ENCODE data around the gene TLCD5. TPM values are rescaled to one million over a fixed set of nuclear protein-coding genes. Genes with fewer than 3 reads are reported as not detected.

The TLCD5 gene
- polyA plus RNA-seq, 3 donors from 2014 or later, result not detected

DNA sequence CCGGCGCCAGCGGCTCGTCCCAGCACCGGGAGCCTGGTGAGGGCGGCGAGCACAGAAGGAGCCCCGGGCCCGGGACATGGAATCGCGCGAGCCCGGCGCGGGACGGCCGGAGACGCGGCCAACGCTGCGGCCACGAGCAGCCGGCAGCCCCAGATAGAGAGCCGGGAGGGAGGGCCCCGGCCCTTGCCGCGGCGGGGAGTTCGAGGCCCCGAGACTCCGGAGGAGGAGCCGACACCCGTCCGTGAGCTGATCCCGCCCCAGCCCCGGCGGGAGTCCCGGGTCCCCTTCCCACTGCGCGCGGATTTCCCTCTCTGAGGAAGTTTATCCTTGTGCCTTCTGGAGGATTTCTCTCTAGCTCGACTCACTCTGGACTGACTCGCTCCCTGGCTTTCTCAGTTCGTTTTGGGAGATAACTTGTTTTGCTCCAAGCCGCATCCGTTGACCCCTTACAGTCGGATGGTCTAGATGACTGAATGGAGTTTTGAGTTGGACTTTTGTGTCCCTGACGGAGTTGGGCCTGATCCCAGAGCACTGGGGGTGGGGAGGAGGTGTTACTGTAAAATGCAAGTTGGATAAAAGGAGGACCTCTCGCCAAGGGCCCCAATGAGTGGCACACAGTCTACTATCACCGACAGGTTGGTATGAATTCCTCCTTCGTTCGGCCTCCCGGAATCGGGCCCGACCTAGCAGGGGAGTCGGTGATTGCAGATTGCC, 11.7 kb downstream of the TLCD5 start:
- Mint-ChIP-seq H3K27ac (peak overlapping the region; percentile 14 to 87 (median 76)), H3K36me3 (peaks cover 0 to 6% (median 4%) of the 10 kb centered on the region in 3 donors), H3K4me3 (peak overlapping the region; percentile 90 to 97 (median 91)), H3K4me1 (peaks cover 29 to 51% of the 10 kb centered on the region in 2 donors), H3K27me3 (ENCODE audit: low read depth in 3 of 3) (peaks cover 22 to 26% (median 23%) of the 10 kb centered on the region in 3 donors), H3K9me3 (peaks cover 0 to 1% (median 0%) of the 10 kb centered on the region in 6 donors)
- no peak for DNase-seq

DNA sequence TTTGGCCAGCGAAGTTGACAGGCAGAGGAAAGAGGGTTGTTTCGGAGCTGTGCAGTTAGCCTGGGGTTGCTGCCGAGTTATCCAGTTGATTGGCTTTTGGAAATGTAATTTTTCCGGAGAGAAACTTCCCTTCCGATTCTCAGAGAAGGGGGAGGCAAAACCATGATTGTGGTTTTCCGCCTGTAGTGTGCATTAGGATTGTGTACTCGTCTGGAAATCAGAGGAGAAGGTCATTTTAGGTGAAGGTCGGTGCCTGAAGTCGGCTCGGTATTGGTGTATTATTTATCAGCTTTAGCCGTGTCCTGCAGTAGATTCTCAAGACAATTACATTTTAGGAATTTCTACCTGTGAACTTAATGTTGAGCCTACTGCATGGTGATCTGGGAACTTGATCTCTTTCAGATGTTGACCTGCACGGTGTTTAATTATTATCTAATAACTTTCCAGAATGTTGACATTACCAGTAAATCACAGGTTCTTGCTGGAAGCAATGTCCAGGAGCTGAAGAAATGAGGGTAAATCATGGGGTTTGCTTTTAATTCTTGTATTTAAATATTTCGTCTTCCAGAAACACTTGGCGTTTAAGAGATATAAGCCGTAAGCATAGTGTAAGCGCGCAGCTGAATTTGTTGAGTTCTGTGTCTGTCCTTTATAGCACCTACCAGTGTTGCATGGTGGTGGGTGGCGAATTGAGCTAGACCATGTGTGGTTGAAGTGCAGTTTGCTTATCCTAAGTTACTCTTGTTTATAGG, 12.4 kb downstream of the TLCD5 start:
- Mint-ChIP-seq H3K27ac (peak overlapping the region in 3 of 6 donors; percentile 69 to 87 (median 85)), H3K9me3 (peaks cover 0 to 1% (median 0%) of the 10 kb centered on the region in 6 donors), H3K4me1 (peaks cover 29 to 58% of the 10 kb centered on the region in 2 donors), H3K36me3 (peaks cover 4 to 6% (median 5%) of the 10 kb centered on the region in 3 donors), H3K4me3 (peak overlapping the region; percentile 90 to 97 (median 91)), H3K27me3 (ENCODE audit: low read depth in 3 of 3) (peaks cover 19 to 33% (median 29%) of the 10 kb centered on the region in 3 donors)
- no peak for DNase-seq

DNA sequence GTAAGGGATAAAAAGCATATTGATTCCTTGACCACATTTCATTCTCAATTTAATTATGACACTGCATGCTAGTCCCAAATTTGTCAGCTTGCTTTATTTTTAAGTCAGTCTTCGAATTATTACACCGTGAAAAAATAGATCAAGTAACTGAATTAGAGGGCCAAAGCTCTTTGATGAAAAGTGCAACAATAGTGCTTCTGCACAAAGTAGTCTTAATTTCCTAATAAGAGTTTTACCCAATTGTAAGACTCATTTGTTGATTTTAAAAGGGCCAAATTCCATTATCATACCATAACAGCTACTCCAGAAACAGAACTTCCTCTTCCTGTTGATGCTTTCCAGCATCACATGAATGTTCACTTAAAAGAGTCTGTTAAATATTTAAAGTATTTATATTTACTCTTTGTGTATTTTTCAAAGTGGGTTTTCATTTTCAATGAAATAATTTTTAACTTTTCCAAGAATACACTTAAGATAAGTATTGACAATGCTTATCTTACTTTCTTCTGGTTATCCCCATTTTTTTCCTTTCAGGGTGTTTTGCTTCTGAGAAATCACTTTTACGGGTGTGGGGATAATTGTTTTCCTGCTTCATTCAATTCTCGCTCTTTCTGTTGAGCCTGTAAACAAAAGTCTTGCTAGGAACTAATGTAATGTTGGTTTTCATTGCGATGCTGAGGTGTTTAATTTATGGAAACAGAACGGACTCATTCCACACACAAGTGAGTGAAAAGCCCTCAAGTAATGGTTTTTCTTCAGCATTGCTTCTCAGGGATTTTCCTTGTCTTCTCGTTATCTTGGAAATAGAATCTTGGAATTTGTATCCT, 13.2 kb downstream of the TLCD5 start:
- Mint-ChIP-seq H3K4me1 (peaks cover 29 to 59% of the 10 kb centered on the region in 2 donors), H3K4me3 (peak overlapping the region; percentile 90 to 97 (median 91)), H3K9me3 (peaks cover 0 to 1% (median 0%) of the 10 kb centered on the region in 6 donors), H3K36me3 (peaks cover 3 to 5% (median 4%) of the 10 kb centered on the region in 3 donors), H3K27me3 (ENCODE audit: low read depth in 3 of 3) (peaks cover 18 to 33% (median 30%) of the 10 kb centered on the region in 3 donors), H3K27ac (peak overlapping the region in 1 of 6 donors; percentile 57)
- no peak for DNase-seq

DNA sequence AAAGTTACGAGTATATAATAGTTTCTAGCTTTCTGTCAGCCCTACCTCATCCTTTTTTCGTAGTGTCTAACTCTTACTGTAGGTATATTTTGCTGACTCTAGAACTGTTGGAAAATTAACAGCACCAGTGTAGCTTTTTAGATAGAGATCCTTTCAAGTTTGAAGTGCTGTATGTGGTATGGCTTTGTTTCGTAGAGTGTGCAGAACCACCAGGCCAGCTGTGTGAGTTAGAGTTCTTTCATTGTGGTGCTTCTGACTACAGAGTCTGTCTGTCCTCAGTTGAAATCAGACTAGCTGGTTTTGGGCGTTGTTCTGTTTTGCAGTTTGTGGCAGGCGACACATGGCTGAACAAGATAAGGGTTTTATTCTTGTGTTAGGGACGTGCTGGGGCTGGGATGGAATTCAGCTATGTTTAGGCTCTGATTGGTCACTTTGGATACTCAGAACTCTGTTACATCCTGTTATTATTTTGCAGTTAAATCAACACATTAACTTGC, 14.3 kb downstream of the TLCD5 start:
- H3K27ac Mint-ChIP-seq, result no peak overlapping the region
- peak overlapping the region; percentile 4 to 55 (median 12) for H3K4me3 Mint-ChIP-seq
- peaks cover 38 to 69% of the 10 kb centered on the region in 2 donors for H3K4me1 Mint-ChIP-seq
- DNase-seq, result no peak
- peaks cover 3 to 5% (median 4%) of the 10 kb centered on the region in 3 donors for H3K36me3 Mint-ChIP-seq
- peaks cover 0 to 1% (median 0%) of the 10 kb centered on the region in 6 donors for H3K9me3 Mint-ChIP-seq
- peaks cover 27 to 35% (median 33%) of the 10 kb centered on the region in 3 donors for H3K27me3 Mint-ChIP-seq (ENCODE audit: low read depth in 3 of 3)

DNA sequence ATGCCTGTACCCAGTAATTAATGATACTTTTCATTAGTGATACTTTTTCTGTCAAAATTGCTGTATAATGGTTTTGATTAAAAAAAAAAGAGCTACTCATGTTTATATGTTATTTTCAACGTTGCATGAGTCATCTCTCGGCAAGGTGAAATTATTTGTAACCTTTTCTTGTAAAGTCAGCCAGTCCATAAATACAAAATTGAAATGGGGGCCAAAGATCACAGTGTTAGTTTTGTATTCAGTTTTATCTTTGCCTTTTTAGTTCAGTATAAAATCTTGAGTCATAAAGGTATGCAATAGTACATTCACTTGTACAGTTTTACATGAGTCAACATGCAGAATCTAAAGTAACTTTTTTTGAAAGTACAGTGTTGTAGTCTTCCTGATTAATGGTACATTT, 15.4 kb downstream of the TLCD5 start:
- Mint-ChIP-seq H3K4me1 (peaks cover 42 to 72% of the 10 kb centered on the region in 2 donors), H3K9me3 (peaks cover 0 to 1% (median 0%) of the 10 kb centered on the region in 6 donors), H3K27me3 (ENCODE audit: low read depth in 3 of 3) (peaks cover 29 to 36% (median 35%) of the 10 kb centered on the region in 3 donors), H3K36me3 (peaks cover 3 to 5% (median 4%) of the 10 kb centered on the region in 3 donors), H3K27ac (no peak overlapping the region), H3K4me3 (peak overlapping the region in 1 of 5 donors; percentile 8)
- DNase-seq, result no peak

DNA sequence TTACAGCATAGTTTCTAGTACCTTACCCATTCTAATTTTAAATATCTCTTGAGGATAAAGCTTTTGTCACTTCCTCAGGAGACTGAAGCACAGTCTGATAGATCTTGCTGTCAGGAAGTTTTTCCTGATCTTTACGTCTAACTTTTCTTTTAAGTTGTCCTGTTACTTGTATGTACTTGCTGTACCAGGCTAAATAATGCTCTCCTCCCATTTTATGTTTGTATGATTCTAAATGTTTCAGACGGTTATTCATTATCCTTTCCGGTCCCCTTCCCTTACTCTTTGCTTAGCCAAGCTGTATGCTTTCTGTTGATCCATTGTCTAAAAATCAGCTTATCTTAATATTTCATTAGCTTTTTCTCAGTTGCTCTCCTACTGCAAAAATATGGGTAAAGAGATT, 17.1 kb downstream of the TLCD5 start:
- Mint-ChIP-seq H3K36me3 (peaks cover 3 to 5% (median 4%) of the 10 kb centered on the region in 3 donors), H3K4me1 (peaks cover 47 to 82% of the 10 kb centered on the region in 2 donors), H3K27me3 (ENCODE audit: low read depth in 3 of 3) (peaks cover 31 to 42% (median 33%) of the 10 kb centered on the region in 3 donors), H3K4me3 (no peak overlapping the region), H3K9me3 (peaks cover 0 to 1% (median 0%) of the 10 kb centered on the region in 6 donors), H3K27ac (no peak overlapping the region)
- no peak for DNase-seq

DNA sequence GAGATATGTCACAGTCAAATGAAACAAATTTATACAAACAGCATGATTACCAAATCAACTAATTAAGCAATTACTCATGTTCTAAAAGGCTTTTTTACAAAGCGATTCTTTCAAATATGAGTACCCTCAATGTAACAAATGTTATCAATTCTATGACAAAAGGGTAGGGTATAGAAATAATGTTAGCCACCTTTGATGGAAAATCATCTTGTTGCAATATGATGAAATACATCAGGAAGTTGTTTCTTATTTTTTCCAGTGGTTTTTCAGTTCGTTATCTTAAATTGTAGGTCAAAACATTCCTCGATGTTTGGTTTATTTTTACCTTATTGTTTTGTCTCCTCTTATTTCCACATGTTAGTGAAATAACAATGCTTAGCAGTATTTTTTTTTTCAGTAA, 17.6 kb downstream of the TLCD5 start:
- H3K4me3 Mint-ChIP-seq, result no peak overlapping the region
- peaks cover 0 to 1% (median 0%) of the 10 kb centered on the region in 6 donors for H3K9me3 Mint-ChIP-seq
- H3K4me1 Mint-ChIP-seq, result peaks cover 42 to 78% of the 10 kb centered on the region in 2 donors
- peaks cover 4 to 7% (median 5%) of the 10 kb centered on the region in 3 donors for H3K36me3 Mint-ChIP-seq
- H3K27me3 Mint-ChIP-seq (ENCODE audit: low read depth in 3 of 3), result peaks cover 30 to 41% (median 31%) of the 10 kb centered on the region in 3 donors
- DNase-seq, result no peak
- H3K27ac Mint-ChIP-seq, result no peak overlapping the region

DNA sequence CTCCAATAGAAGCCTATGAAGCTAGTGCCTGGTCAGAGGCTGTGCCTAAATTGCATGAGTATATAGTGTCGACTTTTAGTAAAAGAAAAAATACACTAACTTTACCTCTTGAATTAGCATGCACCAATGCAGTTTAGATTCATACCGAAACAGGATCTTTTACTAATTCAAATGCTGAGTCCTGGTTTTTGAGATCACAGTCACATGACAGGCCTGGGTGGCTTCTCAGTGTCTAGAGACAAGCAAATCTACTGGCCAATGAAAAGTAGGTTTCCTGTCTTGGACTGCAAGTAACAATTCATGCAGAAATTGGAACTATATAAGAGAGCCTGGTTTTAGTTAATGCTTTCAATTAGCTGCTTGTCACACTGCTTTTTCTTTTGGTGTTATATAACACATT, 18.3 kb downstream of the TLCD5 start:
- H3K9me3 Mint-ChIP-seq, result peaks cover 0 to 1% (median 0%) of the 10 kb centered on the region in 6 donors
- no peak overlapping the region for H3K27ac Mint-ChIP-seq
- H3K27me3 Mint-ChIP-seq (ENCODE audit: low read depth in 3 of 3), result peaks cover 27 to 36% (median 31%) of the 10 kb centered on the region in 3 donors
- H3K36me3 Mint-ChIP-seq, result peaks cover 4 to 5% (median 5%) of the 10 kb centered on the region in 3 donors
- H3K4me3 Mint-ChIP-seq, result peak overlapping the region in 2 of 5 donors; percentile 24 to 44
- no peak for DNase-seq
- H3K4me1 Mint-ChIP-seq, result peaks cover 37 to 70% of the 10 kb centered on the region in 2 donors

DNA sequence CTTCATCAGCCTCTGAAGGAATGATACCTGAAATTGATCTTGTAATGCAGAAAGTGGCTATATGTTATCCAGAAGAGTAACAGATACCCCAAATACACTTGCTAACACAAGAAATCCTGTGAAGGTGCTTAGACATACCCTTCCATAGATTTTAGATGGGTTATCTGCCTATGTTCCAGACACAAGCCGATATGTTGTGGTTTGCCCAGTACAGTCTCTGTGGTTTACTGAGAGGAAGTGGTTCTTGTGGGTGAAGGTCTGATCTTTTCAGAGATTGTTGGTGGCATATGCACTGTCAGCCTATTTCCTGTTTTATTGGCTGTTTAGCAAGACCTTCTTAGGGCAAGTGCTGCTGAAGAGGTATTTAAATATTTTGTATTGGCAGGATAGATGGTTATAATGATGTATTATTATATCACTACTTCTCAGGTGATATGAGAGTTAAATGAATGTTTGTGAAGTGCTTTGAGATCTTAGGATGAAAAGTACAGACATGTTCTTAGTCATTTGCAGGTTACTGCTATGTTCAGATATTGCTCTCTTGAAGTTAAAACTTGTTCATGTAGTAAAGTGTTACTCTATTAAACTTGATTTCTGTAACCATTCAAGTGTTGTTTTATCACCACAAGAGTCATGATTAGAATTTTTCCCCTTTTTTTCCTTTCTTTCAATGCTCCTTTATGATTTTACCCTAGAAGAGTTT, 19.4 kb downstream of the TLCD5 start:
- Mint-ChIP-seq H3K9me3 (peaks cover 0 to 1% (median 0%) of the 10 kb centered on the region in 6 donors), H3K27me3 (ENCODE audit: low read depth in 3 of 3) (peaks cover 25 to 33% (median 28%) of the 10 kb centered on the region in 3 donors), H3K36me3 (peaks cover 4 to 5% (median 5%) of the 10 kb centered on the region in 3 donors), H3K27ac (peak overlapping the region in 4 of 6 donors; percentile 4 to 78 (median 28)), H3K4me1 (peaks cover 34 to 60% of the 10 kb centered on the region in 2 donors), H3K4me3 (peak overlapping the region; percentile 19 to 77 (median 58))
- DNase-seq, result peak; percentile 78 to 81 (median 79)

DNA sequence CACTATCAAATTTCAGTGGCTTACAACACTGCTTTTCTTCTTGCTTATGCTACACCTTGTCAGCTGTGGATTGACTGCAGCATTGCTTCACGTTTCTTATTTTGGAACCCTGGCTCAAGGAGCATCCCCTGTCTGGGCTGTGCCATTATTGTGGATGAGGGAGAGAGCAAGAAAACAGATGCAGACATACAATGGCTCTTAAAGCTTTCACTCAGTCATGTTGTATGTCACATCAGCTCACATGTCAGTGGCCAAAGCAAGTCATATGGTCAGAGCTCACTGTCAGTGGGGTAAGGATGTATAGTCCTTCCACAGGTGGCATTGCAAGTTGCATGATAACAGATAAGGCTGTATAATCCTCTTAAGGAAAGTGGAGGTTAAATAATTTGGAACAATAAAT, 21.1 kb downstream of the TLCD5 start:
- peaks cover 20 to 37% (median 32%) of the 10 kb centered on the region in 3 donors for H3K27me3 Mint-ChIP-seq (ENCODE audit: low read depth in 3 of 3)
- no peak overlapping the region for H3K4me3 Mint-ChIP-seq
- peaks cover 29 to 57% of the 10 kb centered on the region in 2 donors for H3K4me1 Mint-ChIP-seq
- no peak overlapping the region for H3K27ac Mint-ChIP-seq
- H3K9me3 Mint-ChIP-seq, result no peaks in the 10 kb centered on the region
- H3K36me3 Mint-ChIP-seq, result peaks cover 3 to 8% (median 5%) of the 10 kb centered on the region in 3 donors
- DNase-seq, result no peak

DNA sequence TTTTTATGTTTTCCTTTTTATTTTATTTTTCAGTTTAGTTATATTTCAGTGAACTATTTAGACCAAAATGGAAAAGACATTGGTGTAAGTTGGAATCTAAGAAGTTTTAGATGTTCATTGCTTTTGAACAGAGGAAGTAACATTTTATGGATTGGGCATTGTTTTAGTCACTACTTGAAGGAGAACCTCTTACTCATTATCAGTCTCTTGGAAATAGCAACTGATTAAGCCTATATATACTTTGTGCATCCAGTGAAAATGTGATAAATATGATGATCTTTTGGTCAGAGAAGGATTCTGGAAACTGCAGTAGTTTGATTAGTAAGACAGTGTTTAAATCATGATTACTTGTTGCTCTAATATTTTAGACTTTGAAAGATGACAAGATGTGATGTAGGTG, 25.5 kb downstream of the TLCD5 start:
- peaks cover 11 to 25% of the 10 kb centered on the region in 2 donors for H3K4me1 Mint-ChIP-seq
- DNase-seq, result no peak
- H3K36me3 Mint-ChIP-seq, result peaks cover 7 to 14% (median 12%) of the 10 kb centered on the region in 3 donors
- no peaks in the 10 kb centered on the region for H3K9me3 Mint-ChIP-seq
- H3K4me3 Mint-ChIP-seq, result no peak overlapping the region
- no peak overlapping the region for H3K27ac Mint-ChIP-seq
- peaks cover 8 to 23% (median 19%) of the 10 kb centered on the region in 3 donors for H3K27me3 Mint-ChIP-seq (ENCODE audit: low read depth in 3 of 3)

DNA sequence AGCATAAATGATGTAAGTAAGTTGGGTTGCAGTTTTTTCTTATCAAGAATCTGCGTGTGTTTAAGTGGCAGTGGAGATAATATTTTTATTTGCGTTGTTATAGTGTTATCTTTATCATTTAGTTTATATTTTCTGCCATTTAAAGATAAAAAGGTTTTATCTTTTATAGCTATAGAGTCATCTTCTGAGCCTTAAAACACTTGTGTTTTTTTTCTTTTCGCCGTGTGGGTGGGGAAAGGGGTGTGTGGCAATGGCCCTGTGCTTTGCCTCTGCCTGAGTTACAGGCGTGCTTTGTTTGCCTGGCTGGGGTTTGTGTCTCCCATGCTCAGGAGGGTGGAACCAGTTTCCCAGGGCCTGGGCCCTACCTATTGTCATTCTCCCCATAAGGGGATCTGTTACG, 27.3 kb downstream of the TLCD5 start:
- peaks cover 8 to 15% (median 13%) of the 10 kb centered on the region in 3 donors for H3K27me3 Mint-ChIP-seq (ENCODE audit: low read depth in 3 of 3)
- H3K4me3 Mint-ChIP-seq, result no peak overlapping the region
- no peaks in the 10 kb centered on the region for H3K9me3 Mint-ChIP-seq
- peaks cover 7 to 15% (median 13%) of the 10 kb centered on the region in 3 donors for H3K36me3 Mint-ChIP-seq
- DNase-seq, result no peak
- peaks cover 4 to 10% of the 10 kb centered on the region in 2 donors for H3K4me1 Mint-ChIP-seq
- no peak overlapping the region for H3K27ac Mint-ChIP-seq
